Measurements from ENCODE around the gene C11orf21. TPM values are rescaled to one million over a fixed set of nuclear protein-coding genes. Genes with fewer than 3 reads are reported as not detected.

The C11orf21 gene
- total and polyA plus RNA-seq, 2 of the 8 experiments (the other 6 are each of a cell fraction or from before 2014, with no cell fraction given): not detected

- H3K18ac ChIP-seq (ENCODE audit: extremely low read depth, low read length): no peak overlapping the region
- H3K4me2 ChIP-seq (ENCODE audit: insufficient read depth in 1 of 2, low read depth in 2 of 2, low read length in 2 of 2): no peak overlapping the region
- H3K56ac ChIP-seq (replicated peaks; ENCODE audit: insufficient read length, low read depth, low read length): no peak overlapping the region
- H3K23me2 ChIP-seq (ENCODE audit: low read depth, low read length): peaks cover 8% of the 10 kb centered on the region; the same call in 1 of the 2 replicates
- no peak for FAIRE-seq
- H3K9me3 ChIP-seq (ENCODE audit: insufficient read depth in 2 of 2, low read depth in 1 of 2, low read length in 1 of 2): peaks cover 0 to 6% of the 10 kb centered on the region in 2 experiments; a peak in 1 of 4 replicates
- peaks cover 10 to 39% (median 34%) of the 10 kb centered on the region in 4 experiments for H3K27me3 ChIP-seq (replicated peaks in 1 of 4; ENCODE audit: control insufficient read depth in 3 of 4, extremely low read depth in 1 of 4, insufficient read depth in 3 of 4, low read length in 3 of 4)
- no peak overlapping the region for H3K14ac ChIP-seq (ENCODE audit: insufficient read length)
- H2BK5ac ChIP-seq (ENCODE audit: low read depth, low read length): no peak overlapping the region
- H2BK120ac ChIP-seq (replicated peaks; ENCODE audit: low read depth, low read length): no peak overlapping the region
- no peak overlapping the region for H2BK20ac ChIP-seq (ENCODE audit: low read length)
- H3K9ac ChIP-seq (replicated peaks in 1 of 4; ENCODE audit: extremely low read depth in 1 of 4, low read depth in 3 of 4, low read length in 3 of 4): no peak overlapping the region
- no peaks in the 10 kb centered on the region for H3K79me2 ChIP-seq (ENCODE audit: control insufficient read depth in 1 of 2, insufficient read depth in 2 of 2, low read length in 2 of 2)
- H3K23ac ChIP-seq (ENCODE audit: insufficient read length): no peak overlapping the region
- CTCF ChIA-PET (ENCODE audit: partially characterized antibody): interaction anchor here (0.8 to 6.6 kb wide), 9 partner anchors 12 to 625 kb away, joined by 3 to 26 read pairs (median 5); partner anchors contain the start of genes C11orf21 and TSPAN32
- no peak overlapping the region for H2BK15ac ChIP-seq (ENCODE audit: low read length)
- H3K4me3 ChIP-seq (ENCODE audit: extremely low read depth in 1 of 4, insufficient read depth in 2 of 4, low read depth in 3 of 4, low read length in 4 of 4): no peak overlapping the region
- H2AK5ac ChIP-seq (ENCODE audit: low read depth, low read length): no peak overlapping the region
- no peaks in the 10 kb centered on the region for H4K20me1 ChIP-seq (replicated peaks in 1 of 2; ENCODE audit: control insufficient read depth in 1 of 2, insufficient read depth in 2 of 2, low read length in 2 of 2)
- H4K8ac ChIP-seq (ENCODE audit: extremely low read depth, insufficient read depth, low read length): no peak overlapping the region; the same call in 1 of the 2 replicates
- no peak overlapping the region for H3K4ac ChIP-seq (replicated peaks; ENCODE audit: insufficient read length, low read depth, low read length)
- TF ChIP-seq SIX5 (IDR thresholded peaks at IDR 0.05; ENCODE audit: low read depth, low read length) (no peak), HDAC6 (IDR thresholded peaks at IDR 0.05; ENCODE audit: low read depth, low read length) (no peak), TAF1 (IDR thresholded peaks at IDR 0.05; ENCODE audit: low read depth, low read length) (no peak), SRF (IDR thresholded peaks at IDR 0.05; ENCODE audit: low read depth, low read length) (no peak)
- WGBS, 2 experiments (ENCODE audit: extremely low coverage in 1 of 2, insufficient coverage in 1 of 2, insufficient read length in 1 of 2, insufficient replicate concordance in 2 of 2, low coverage in 1 of 2, low lambda C conversion rate in 2 of 2, missing lambda C conversion rate in 1 of 2): 90% methylated on average over 30 of the region's 30 CpGs; no CpG with 5 or more reads in 1 of the 2 experiments
- H3K27ac ChIP-seq (ENCODE audit: low read depth, low read length): no peak overlapping the region
- no peak overlapping the region for H4K5ac ChIP-seq (ENCODE audit: insufficient read length, low read depth, low read length)
- no peak overlapping the region for H2AFZ ChIP-seq (ENCODE audit: low read length)
- H3K36me3 ChIP-seq (ENCODE audit: control insufficient read depth in 2 of 4, insufficient read depth in 4 of 4, low read length in 3 of 4): peaks cover 0 to under 1% (median 0%) of the 10 kb centered on the region in 4 experiments; a peak in 1 of 8 replicates
- DNase-seq (ENCODE audit: low read depth in 1 of 2, low spot score in 2 of 2): peak in 1 of 2 experiments; percentile 33
- peak overlapping the region; percentile 60; the same call in 1 of the 2 replicates for H2BK12ac ChIP-seq (ENCODE audit: low read depth, low read length)
- H4K91ac ChIP-seq (replicated peaks; ENCODE audit: insufficient read length, low read length): peak overlapping the region; percentile 66
- peaks cover 0 to 13% (median 4%) of the 10 kb centered on the region in 4 experiments; a peak in 3 of 7 replicates for H3K4me1 ChIP-seq (replicated peaks in 1 of 4; ENCODE audit: control insufficient read depth in 3 of 4, insufficient read depth in 4 of 4, low read length in 3 of 4)
- H3K79me1 ChIP-seq (ENCODE audit: low read depth, low read length): no peaks in the 10 kb centered on the region
- POLR2A ChIA-PET (ENCODE audit: partially characterized antibody): interaction anchor here (1.0 kb wide), 1 partner anchor 61 kb away, joined by 3 read pairs; no protein-coding TSS in a partner anchor
These were observed 26.1 kb downstream of the C11orf21 start for GRCh38 chr11:2275334-2276279.

Data from H1 (cell line).